HG03469 (cell line): ENCODE measurements around the gene CHST5.

Source experiments
- ATAC-seq: cut with Tn5 transposase; IDR thresholded peaks from one replicate; pipeline ENCODE4 v1.9.1; 2021; ENCODE audit warnings: mild to moderate bottlenecking, moderate library complexity, moderate number of reproducible peaks; ENCODE audit not compliant: unreplicated experiment

The CHST5 gene

GRCh38 chr16:75535901-75536300, at the start of gene CHST5:
CHST5 (minus strand) TSS chr16:75536108; CDS start chr16:75530384, 5,724 bp downstream.
- no peak for ATAC-seq

- no peak for ATAC-seq
These were observed 48.2 kb upstream of the CHST5 start for GRCh38 chr16:75584108-75584507.

- no peak for ATAC-seq
These were observed 43.5 kb upstream of the CHST5 start for GRCh38 chr16:75579281-75579834.

GRCh38 chr16:75578725-75579124, 42.8 kb upstream of the CHST5 start:
- no peak for ATAC-seq

- no peak for ATAC-seq
These were observed 42.3 kb upstream of the CHST5 start for GRCh38 chr16:75578212-75578611.

GRCh38 chr16:75576384-75576811, 40.5 kb upstream of the CHST5 start:
- ATAC-seq: peak; percentile 68

GRCh38 chr16:75575958-75576357, 40.0 kb upstream of the CHST5 start:
- ATAC-seq: no peak

GRCh38 chr16:75573955-75574354, 38.0 kb upstream of the CHST5 start:
- no peak for ATAC-seq

GRCh38 chr16:75572864-75573542, 37.1 kb upstream of the CHST5 start:
- no peak for ATAC-seq

GRCh38 chr16:75570396-75571065, 34.6 kb upstream of the CHST5 start:
- no peak for ATAC-seq

- no peak for ATAC-seq
These were observed 32.0 kb upstream of the CHST5 start for GRCh38 chr16:75567911-75568310.

- no peak for ATAC-seq
These were observed 30.9 kb upstream of the CHST5 start for GRCh38 chr16:75566758-75567255.

- peak; percentile 34 for ATAC-seq
These were observed 30.3 kb upstream of the CHST5 start, which contains the start of gene GABARAPL2 for GRCh38 chr16:75566040-75566757. GABARAPL2 (plus strand) TSS chr16:75566379; CDS start chr16:75566487, 108 bp downstream.

GRCh38 chr16:75565640-75566039, 29.7 kb upstream of the CHST5 start:
- no peak for ATAC-seq

GRCh38 chr16:75559564-75560372, 23.9 kb upstream of the CHST5 start:
- ATAC-seq: no peak

- ATAC-seq: no peak
These were observed 23.0 kb upstream of the CHST5 start for GRCh38 chr16:75558846-75559401.

- ATAC-seq: no peak
These were observed 20.6 kb upstream of the CHST5 start for GRCh38 chr16:75556431-75556950.

- ATAC-seq: peak; percentile 96
These were observed 20.0 kb upstream of the CHST5 start, which contains the start of gene TMEM231 for GRCh38 chr16:75555707-75556430. TMEM231 (minus strand) TSS chr16:75556252; CDS start chr16:75556209, 43 bp downstream.

GRCh38 chr16:75555213-75555706, 19.4 kb upstream of the CHST5 start:
- no peak for ATAC-seq
